ENCODE results near the gene MVB12A.

GRCh38 chr19:17429641-17430113 is 9.8 kb downstream of the MVB12A start:
- TF ChIP-seq CTCF (IDR thresholded peaks at IDR 0.05) (no peak), POLR2A (IDR thresholded peaks at IDR 0.05) (no peak)
